Activated CD4-positive, alpha-beta T cell treated with anti-CD3 and anti-CD28 coated beads, Interleukin-2, amount 10 ng/mL, durations not matched to agents 7 days and 5 days (primary cell): ENCODE measurements around the gene HGFAC. TPM values are rescaled to one million over a fixed set of nuclear protein-coding genes. Genes with fewer than 3 reads are reported as not detected.
"Not testable (repeated sequence)": the region's sequence is repeated elsewhere in the genome, so short reads cannot be mapped to it uniquely, and the experiment has no call there.

Source experiments
- CTCF ChIA-PET: fragments of 350-600 bp; sonication (Branson Sonifier 250); formaldehyde crosslinking; loops from one replicate; lab custom pipeline; 2021; ENCODE audit warnings: antibody characterized with exemption; lab: Charles Lee
- POLR2A ChIA-PET: fragments of 350-600 bp; sonication (Branson Sonifier 250); formaldehyde crosslinking; loops from one replicate; lab custom pipeline; 2021; ENCODE audit warnings: antibody characterized with exemption; lab: Charles Lee
- DNase-seq: peaks from one replicate; pipeline ENCODE4 v3.0.0-alpha.2; 2020
- H3K27ac Mint-ChIP-seq: one replicate; pipeline ENCODE4 v1.8.0; 2021; ENCODE audit warnings: mild to moderate bottlenecking, moderate library complexity, mixed read lengths
- H3K27me3 Mint-ChIP-seq: one replicate; pipeline ENCODE4 v1.8.0; 2021; ENCODE audit warnings: mixed read lengths
- H3K36me3 Mint-ChIP-seq: one replicate; pipeline ENCODE4 v1.8.0; 2021; ENCODE audit warnings: low read depth, mixed read lengths
- H3K4me1 Mint-ChIP-seq: one replicate; pipeline ENCODE4 v1.8.0; 2021; ENCODE audit warnings: mixed read lengths
- H3K4me3 Mint-ChIP-seq: one replicate; pipeline ENCODE4 v1.8.0; 2021; ENCODE audit warnings: mild to moderate bottlenecking, moderate library complexity, mixed read lengths
- H3K9me3 Mint-ChIP-seq: one replicate; pipeline ENCODE4 v1.8.0; 2021; ENCODE audit warnings: mixed read lengths
- total RNA-seq, 2 experiments: library from RNA; stranded (reverse); gene quantifications; one replicate each; pipeline ENCODE4 v1.2.3, GENCODE V29; 2021

Gene HGFAC
- total RNA-seq, 2 experiments from 2014 or later: 0.10 TPM; not detected in 1

DNA sequence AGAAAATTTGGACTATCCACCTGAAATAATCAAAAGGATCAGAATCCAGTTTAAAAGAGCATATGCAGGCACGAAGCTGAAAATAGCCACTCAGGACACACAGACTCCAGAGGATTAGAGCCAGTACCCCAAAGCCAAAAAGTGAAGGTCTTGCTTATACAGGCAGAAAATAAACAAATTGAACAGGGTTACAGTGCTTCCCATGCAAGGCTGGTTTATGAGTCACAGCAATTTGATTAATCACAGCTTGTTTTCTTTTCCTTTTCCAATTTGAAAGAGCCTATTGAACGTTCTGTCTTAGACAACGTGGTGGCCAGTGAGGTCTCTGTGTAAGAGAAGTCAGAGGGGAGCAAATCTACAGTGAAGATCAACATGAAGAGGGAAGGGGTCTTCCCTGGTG is 10.2 kb downstream of the HGFAC start:
- Mint-ChIP-seq H3K4me3 (no peak overlapping the region), H3K4me1 (no peaks in the 10 kb centered on the region), H3K27ac (no peak overlapping the region), H3K36me3 (no peaks in the 10 kb centered on the region), H3K9me3 (peaks cover 10% of the 10 kb centered on the region), H3K27me3 (peaks cover 14% of the 10 kb centered on the region)
- DNase-seq: no peak
- ChIA-PET CTCF (no interaction called here), POLR2A (no interaction called here)

DNA sequence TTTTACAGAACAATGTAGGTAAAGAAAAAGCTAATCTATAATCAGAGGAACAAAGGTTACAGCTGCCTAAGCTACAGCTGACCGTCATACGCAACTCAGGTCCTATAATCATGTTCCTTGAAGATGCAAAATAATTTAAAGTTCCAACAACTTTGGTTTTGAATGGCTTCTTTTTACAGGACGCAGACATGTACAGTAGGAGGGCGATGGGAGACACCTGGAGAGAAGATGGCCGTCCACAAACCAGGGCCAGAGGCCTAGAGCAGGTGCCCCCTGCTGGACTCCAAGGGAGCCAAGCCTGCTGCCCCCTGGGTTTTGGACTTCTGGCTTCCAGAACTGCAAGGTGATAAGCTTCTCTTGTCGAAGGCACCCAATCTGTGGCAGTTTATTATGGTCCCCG is 10.6 kb downstream of the HGFAC start:
- no peak overlapping the region for H3K27ac Mint-ChIP-seq

DNA sequence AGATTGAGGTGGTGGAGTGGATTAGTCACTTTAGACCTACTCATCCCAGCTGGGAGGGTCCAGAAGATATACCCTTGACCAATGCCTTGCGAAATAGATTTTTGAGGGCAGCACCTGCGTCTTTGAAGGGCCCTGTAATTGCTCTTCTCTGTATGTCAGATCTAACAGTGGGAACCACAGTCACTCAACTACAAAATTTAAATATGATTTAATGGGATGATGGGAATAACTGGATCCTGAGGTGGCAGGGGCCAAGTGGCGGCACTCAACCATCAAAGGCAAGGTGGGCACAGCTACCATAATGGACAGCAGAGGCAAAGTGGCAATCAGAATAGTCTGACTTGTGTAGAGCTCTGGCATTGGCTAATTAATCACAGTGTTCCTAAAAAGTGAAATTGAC is 13.8 kb downstream of the HGFAC start:
- DNase-seq, H3K27ac Mint-ChIP-seq, POLR2A ChIA-PET, H3K36me3 Mint-ChIP-seq, H3K4me3 Mint-ChIP-seq, CTCF ChIA-PET, H3K4me1 Mint-ChIP-seq: not testable (repeated sequence)
- peaks cover 10% of the 10 kb centered on the region for H3K9me3 Mint-ChIP-seq
- H3K27me3 Mint-ChIP-seq: peaks cover 15% of the 10 kb centered on the region

More for the DNA sequence above, 10.6 kb downstream of the HGFAC start:
- no peaks in the 10 kb centered on the region for H3K36me3 Mint-ChIP-seq
- POLR2A ChIA-PET: no interaction called here
- H3K9me3 Mint-ChIP-seq: peaks cover 10% of the 10 kb centered on the region
- CTCF ChIA-PET: no interaction called here
- H3K4me1 Mint-ChIP-seq: no peaks in the 10 kb centered on the region
- H3K4me3 Mint-ChIP-seq: no peak overlapping the region
- no peak for DNase-seq
- H3K27me3 Mint-ChIP-seq: peaks cover 14% of the 10 kb centered on the region

DNA sequence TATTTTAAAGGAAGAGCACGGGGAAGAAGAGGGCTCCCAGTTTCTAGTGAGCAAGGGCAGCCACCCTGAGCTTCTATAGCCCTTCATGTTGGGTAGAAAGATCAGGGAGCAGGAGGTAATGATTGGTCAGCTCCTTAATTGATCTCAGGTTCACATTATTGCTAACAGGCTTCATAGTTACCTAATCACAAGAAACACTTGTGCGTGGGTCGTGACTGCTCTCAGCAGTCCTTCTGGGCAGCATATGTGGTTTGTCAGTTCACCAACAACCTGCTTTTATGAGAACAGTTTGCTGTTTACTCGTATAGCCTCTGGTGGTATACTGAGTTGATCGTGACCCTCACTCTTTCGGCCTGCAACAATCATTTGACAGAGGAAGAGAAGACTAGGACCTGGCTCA is 16.6 kb downstream of the HGFAC start:
- Mint-ChIP-seq H3K27me3 (peaks cover 22% of the 10 kb centered on the region), H3K4me3 (no peak overlapping the region)
- POLR2A ChIA-PET: no interaction called here

DNA sequence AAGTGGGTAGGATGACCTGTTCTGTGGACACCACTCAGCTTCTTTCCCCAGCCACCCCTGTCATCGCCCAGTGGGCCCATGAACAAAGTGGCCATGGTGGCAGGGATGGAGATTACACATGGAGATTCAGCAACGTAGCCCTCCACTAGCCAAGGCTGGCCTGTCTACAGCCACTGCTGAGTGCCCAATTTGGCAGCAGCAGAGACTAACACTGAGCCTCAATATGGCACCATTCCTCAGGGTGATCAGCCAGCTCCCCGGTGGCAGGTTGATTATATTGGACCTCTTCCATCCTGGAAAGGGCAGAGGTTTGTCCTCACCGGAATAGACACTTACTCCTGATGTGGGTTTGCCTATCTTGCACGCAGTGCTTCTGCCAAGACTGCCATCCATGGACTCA is 17.4 kb downstream of the HGFAC start:
- Mint-ChIP-seq H3K9me3 (peaks cover 10% of the 10 kb centered on the region), H3K27me3 (peaks cover 16% of the 10 kb centered on the region)
- H3K4me1 Mint-ChIP-seq, H3K27ac Mint-ChIP-seq, H3K36me3 Mint-ChIP-seq, DNase-seq, CTCF ChIA-PET, H3K4me3 Mint-ChIP-seq, POLR2A ChIA-PET: not testable (repeated sequence)

More for the DNA sequence above, 16.6 kb downstream of the HGFAC start:
- no peaks in the 10 kb centered on the region for H3K4me1 Mint-ChIP-seq
- CTCF ChIA-PET: no interaction called here
- H3K9me3 Mint-ChIP-seq: peaks cover 10% of the 10 kb centered on the region
- H3K27ac Mint-ChIP-seq: no peak overlapping the region
- H3K36me3 Mint-ChIP-seq: no peaks in the 10 kb centered on the region
- DNase-seq: no peak

DNA sequence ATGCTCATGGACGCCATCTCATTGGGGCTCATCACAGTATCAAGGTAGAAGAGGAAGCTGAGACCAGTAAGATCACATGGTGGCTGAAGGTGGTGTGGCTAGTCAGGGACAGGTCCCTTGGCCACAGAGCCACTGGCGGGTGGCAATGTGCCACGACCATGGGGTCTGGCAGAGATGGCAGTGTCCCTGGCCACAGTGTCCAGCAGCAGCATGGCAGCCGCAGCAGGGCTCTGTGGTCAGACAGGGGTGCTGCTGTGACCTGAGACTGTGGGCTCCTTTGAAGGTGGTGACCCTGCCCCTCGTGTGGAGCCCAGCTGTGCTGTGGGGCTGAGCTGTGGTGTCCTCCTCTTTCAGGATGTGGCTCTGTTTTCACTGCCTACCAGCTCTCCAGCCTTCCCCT is 19.2 kb downstream of the HGFAC start:
- H3K4me3 Mint-ChIP-seq: no peak overlapping the region
- no peak overlapping the region for H3K27ac Mint-ChIP-seq
- no peaks in the 10 kb centered on the region for H3K4me1 Mint-ChIP-seq
- ChIA-PET CTCF (no interaction called here), POLR2A (no interaction called here)
- H3K36me3 Mint-ChIP-seq: no peaks in the 10 kb centered on the region
- DNase-seq: no peak
- no peaks in the 10 kb centered on the region for H3K9me3 Mint-ChIP-seq
- peaks cover 17% of the 10 kb centered on the region for H3K27me3 Mint-ChIP-seq

DNA sequence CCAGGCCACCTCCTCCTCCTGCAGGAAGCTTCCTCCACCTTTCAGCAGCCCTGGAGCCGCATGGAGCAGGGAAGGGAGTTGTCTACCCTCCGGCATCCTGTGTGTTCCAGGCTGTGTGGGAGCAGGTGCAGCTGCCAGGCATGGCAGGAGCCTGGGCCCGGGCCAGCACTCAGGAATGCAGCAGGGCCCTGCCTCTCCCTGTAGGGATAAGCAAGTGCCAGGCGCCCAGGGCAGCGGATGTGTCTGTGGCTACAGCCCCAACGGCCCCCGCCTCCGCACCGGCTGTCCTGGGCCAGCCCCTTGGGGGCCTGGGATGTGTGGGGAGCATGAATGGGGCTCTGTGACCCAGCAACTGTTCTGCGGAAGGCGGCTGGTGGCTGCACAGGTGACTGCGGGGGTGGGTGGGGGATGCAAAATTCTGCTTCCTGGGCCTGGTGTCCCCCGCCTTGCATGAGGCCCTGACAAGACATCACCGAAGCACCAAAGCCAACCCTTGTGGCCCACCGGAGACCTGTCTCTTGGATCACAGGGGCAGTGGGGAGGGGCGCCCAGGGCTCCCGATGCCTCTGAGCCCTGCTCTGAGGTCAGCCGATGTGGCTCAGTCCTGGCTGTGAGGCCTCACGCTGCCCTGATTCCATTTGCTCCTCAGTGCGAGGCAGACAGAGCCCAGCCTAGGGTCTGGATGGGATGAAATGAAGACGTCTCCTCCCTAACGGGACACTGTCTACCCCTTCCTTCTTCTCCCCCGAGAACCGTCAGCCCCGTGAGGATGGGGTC is 19.9 kb downstream of the HGFAC start:
- Mint-ChIP-seq H3K4me1 (no peaks in the 10 kb centered on the region), H3K4me3 (no peak overlapping the region), H3K9me3 (no peaks in the 10 kb centered on the region), H3K36me3 (no peaks in the 10 kb centered on the region), H3K27ac (no peak overlapping the region), H3K27me3 (peaks cover 17% of the 10 kb centered on the region)
- CTCF ChIA-PET: no interaction called here
- no peak for DNase-seq
- POLR2A ChIA-PET: no interaction called here

DNA sequence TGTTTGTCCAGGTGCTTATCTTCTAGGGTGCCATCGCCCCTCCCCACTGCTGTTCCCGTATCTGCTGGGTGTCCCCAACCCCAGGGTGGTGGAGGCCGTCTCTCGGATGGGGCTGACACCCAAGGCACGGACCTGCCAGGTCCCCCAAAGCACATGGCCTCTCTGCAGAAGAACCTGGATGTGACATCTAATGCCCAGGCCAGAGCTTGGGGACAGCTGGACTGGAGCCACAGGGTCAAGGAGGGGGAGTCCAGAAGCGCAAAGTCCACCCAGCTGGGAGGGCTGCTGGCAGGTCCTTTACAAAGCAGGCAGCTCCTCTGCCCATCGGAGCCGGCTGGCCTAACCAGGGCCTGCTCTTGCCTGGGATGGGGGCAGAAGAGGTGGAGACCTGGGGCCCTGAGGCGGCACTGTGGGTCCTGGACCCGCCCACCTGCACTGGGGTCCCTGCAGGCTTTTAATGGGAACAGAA is 20.6 kb downstream of the HGFAC start:
- DNase-seq: no peak
- Mint-ChIP-seq H3K27me3 (peaks cover 17% of the 10 kb centered on the region), H3K4me3 (no peak overlapping the region), H3K9me3 (no peaks in the 10 kb centered on the region), H3K36me3 (no peaks in the 10 kb centered on the region), H3K27ac (no peak overlapping the region), H3K4me1 (no peaks in the 10 kb centered on the region)
- POLR2A ChIA-PET: no interaction called here
- CTCF ChIA-PET: no interaction called here

DNA sequence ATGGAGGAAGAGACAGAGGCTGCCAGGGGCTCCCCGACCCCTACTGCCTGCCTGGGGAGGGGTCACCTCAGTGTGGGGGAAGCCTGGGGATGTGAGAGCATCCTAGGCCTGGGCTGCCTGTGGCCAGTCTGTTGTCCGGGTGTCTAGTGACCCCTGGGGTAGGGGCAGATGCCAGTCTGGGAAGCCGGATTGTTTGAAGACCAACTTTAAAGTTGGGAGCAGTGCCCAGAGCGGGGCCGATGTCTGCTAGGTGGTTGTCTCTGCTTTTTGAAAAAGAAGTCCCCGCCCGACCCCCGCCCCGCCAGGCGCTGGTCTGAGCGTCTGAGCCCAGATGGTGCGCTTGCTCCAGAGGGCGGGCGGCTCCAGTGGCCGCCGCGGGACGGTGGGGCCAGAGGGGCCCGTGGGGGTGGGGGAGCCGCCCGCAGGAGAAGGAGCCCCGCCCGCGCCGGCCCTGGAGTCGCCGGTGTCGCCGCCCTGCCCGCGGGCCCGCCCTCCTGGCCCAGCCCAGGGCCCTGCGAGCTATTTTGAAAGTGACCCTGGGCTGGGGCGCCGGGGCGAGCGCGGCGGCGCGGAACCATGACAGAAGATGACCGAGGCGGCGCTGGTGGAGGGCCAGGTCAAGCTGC is 21.1 kb downstream of the HGFAC start, which contains the start of gene DOK7:
Gene DOK7, plus strand, starts transcription at position 517 of the 626 bp plus-strand sequence. Its CDS starts 70 bp downstream, at position 587.
- CTCF ChIA-PET: no interaction called here
- Mint-ChIP-seq H3K9me3 (no peaks in the 10 kb centered on the region), H3K27me3 (peaks cover 17% of the 10 kb centered on the region), H3K4me1 (no peaks in the 10 kb centered on the region), H3K4me3 (no peak within 1 kb of the TSS), H3K36me3 (no peaks in the 10 kb centered on the region), H3K27ac (no peak within 1 kb of the TSS)
- no peak for DNase-seq
- POLR2A ChIA-PET: no interaction called here

DNA sequence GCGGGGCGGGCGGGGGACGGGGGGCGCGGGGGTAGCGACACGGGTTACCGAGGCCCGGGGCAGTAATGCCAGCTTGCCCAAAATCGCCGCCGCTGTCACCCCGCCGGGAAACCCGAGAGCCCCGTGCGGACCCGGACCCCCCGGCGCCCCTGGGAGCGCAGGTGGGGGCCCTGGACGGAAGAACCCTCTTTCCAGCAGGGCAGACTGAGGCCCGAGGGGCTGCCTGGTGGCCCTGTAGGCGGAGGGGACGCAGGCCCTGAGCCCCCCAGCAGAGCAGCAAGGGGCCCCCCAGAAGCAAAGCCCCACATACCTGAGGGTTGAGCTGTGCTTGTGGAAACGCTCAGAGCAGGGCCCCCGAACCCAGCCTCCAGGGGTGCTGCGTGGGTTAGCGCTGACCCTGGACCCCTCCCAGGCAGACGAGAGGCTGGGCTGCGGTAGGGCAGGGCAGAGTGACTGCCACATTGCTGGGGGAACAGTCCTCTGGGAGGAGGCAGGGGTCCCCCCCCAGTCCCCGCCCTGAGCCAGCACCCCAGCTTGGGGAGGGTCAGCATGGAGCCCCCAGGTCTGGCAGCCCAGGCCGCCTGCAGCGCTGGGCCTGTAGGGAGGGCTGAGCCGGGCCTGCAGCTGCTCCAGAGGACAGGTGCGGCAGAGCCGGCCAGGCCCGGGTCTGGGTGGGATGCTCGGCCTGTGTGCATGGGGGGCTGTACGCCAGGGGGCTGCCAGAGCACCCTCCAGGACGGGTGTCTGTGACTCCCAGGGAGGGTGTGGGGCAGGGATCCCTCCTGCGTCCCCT is 22.0 kb downstream of the HGFAC start:
- Mint-ChIP-seq H3K36me3 (no peaks in the 10 kb centered on the region), H3K27me3 (peaks cover 17% of the 10 kb centered on the region), H3K4me3 (no peak overlapping the region), H3K9me3 (no peaks in the 10 kb centered on the region), H3K27ac (no peak overlapping the region), H3K4me1 (no peaks in the 10 kb centered on the region)
- no peak for DNase-seq
- CTCF ChIA-PET: no interaction called here
- POLR2A ChIA-PET: no interaction called here

DNA sequence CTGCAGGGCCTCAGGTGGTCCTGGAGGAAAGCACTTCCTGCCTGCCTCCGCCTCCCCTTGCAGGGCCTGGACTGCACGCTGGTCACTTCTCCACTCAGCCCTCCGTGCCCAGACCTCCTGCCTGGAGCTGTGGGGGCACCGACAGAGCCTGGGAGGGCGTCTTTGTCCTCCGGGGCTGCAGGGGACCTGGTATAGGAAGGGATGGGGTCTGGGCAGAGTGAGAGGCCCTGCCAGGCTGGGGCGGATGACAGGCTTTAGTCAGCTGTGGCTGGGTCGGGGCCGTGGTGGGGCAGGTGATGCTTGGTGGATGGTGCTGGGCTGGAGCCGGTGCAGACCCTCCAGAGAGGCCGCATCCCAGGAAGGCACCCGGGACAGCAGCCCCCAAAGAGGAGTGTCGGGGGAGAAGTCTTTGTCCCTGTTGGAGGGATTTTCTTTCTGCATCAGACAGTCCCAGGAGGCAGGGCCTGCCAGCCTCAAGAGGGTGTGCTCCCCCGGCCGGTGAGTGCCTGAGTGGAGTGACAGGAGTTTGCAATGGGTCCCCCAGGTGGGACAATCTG is 22.7 kb downstream of the HGFAC start:
- no peak for DNase-seq
- no peak overlapping the region for H3K27ac Mint-ChIP-seq
- H3K4me1 Mint-ChIP-seq: no peaks in the 10 kb centered on the region
- ChIA-PET CTCF (no interaction called here), POLR2A (no interaction called here)
- H3K9me3 Mint-ChIP-seq: no peaks in the 10 kb centered on the region
- H3K36me3 Mint-ChIP-seq: no peaks in the 10 kb centered on the region
- peaks cover 15% of the 10 kb centered on the region for H3K27me3 Mint-ChIP-seq
- H3K4me3 Mint-ChIP-seq: no peak overlapping the region

DNA sequence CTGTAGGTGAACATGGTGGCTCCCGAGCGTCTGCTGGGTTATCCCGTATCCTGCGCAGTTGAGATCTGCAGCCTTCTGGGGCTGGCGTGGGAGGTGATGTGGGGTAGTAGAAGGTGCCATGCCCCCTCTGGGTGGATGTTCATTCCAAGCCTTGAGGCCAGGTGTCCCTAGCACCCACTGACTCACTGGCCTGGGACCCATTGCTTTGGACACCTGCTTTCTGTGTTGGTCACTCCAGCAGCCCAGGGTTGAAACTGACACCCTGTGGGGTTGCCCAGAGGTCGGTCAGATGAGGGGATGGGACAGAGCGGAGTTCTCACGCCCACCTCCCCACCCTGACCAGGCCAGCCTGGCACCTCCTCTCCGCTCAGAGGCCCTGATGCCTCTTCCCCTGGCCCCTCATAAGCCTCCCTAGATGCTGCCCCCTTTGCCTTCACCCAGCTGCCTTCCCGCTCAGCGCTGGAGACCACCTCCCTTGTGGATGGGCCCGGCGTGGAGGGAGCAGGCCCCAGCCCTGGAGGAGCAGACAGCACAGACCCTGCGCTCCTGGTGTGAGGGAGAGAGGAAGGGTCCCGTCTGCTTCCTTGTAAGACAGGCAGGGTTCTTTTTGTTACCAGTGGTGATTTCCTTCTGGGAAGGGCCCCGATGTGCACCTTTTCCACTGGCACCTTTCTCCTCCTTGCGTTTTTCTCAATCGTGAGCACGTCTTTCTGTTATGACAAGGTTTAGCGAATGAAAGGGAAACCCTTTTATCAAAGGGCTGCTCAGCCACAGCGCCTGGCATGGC is 23.3 kb downstream of the HGFAC start:
- POLR2A ChIA-PET: no interaction called here
- CTCF ChIA-PET: interaction anchor here (1.2 kb wide), 1 partner anchor 15 kb away, joined by 4 read pairs; no protein-coding TSS in a partner anchor
- Mint-ChIP-seq H3K4me1 (no peaks in the 10 kb centered on the region), H3K27me3 (peaks cover 15% of the 10 kb centered on the region), H3K4me3 (no peak overlapping the region), H3K36me3 (no peaks in the 10 kb centered on the region), H3K9me3 (no peaks in the 10 kb centered on the region), H3K27ac (no peak overlapping the region)
- no peak for DNase-seq
